IPS-11a (cell line): ENCODE data around the gene CD28.

ENCODE experiments used
- H3K4me3 ChIP-seq: one replicate; pipeline ENCODE4 v1.5.1; 2013; ENCODE audit warnings: low read depth, low read length, control low read depth

Gene CD28

DNA sequence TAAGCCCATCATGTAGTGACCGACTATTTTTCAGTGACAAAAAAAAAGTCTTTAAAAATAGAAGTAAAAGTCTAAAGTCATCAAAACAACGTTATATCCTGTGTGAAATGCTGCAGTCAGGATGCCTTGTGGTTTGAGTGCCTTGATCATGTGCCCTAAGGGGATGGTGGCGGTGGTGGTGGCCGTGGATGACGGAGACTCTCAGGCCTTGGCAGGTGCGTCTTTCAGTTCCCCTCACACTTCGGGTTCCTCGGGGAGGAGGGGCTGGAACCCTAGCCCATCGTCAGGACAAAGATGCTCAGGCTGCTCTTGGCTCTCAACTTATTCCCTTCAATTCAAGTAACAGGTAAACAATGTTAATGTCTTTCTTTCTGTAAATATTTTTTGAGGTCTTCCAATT is at the start of gene CD28:
CD28 (plus strand) TSS at position 237 of the 400 bp plus-strand sequence; CDS start at position 295, 58 bp downstream.
- H3K4me3 ChIP-seq: no peak within 1 kb of the TSS

DNA sequence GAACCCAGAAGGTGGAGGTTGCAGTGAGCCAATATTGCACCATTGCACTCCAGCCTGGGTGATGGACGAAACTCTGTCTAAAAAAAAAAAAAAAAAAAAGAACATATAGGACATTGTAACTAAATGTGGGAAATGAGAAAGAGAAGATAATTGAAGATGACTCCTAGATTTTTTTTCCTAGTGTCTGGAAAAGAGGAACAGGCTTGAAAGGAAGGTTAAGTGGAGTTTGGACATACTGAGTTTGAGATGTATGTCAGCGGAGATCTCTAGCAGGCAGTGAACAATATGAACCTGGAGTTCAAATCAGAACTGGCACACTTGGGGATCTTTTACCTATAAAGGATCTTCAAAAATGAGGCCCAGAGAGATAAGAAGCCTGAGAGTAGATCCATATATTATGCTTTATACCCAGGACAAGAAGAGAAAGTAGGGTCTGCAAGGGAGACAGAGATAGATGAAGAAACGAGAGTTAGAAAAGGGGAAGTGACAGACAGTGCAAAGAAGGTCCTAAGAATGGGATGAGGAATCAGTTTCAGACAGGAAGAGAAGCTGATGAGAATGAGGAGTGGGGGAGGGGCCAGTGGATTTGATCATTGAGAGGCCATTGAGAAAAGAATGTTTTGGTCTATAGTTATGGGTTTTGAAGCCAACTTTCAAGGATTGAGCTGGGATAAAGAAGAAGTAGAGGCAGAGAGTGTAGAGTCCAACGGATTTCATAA is 46.9 kb upstream of the CD28 start:
- H3K4me3 ChIP-seq: no peak overlapping the region

DNA sequence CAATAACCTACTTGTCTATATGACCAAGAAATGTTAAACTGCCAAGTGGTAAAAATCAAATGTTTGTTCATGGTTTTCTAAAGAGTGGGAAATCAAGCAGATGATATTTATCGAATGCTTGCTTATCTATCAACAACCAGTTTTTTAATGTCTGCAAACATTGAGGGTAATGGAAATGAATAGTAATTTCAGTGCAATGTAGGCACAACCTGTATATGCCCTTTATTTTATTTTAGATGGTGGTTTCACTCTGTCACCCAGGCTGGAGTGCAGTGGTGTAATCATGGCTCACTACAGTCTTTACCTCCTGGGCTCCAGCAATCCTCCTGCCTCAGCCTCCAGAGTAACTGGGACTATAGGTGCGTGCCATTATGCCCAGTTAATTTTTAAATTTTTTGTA is 46.0 kb upstream of the CD28 start:
- no peak overlapping the region for H3K4me3 ChIP-seq

DNA sequence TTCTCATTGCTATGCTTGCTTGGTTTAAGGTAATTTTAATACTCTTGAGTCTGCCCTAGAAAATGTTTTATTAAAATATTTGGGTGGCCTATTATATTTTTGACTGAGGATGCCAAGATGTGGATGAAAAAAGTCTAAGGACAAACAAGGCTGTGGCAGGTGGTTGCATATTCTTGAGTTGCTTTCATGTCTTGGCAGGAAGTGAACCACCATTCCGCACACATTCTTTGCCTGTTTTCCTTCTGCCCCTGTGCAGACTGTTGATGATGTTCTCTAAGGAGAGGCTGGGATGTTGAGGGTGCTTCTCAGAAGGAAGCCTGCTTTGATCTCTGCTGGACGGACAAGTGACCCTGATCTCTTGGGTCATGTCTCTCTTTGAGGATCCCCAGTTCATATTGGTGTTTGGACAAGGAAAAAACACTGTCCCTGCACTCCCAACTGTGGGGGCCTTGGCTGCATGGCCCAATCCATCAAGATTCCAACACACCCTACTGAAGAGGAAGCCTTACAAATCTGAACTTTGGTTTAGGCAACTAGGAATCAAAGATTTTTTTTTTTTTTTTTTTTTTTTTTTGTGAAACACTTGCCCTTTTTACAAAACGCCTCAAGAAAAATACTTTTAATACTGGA is 45.0 kb upstream of the CD28 start:
- no peak overlapping the region for H3K4me3 ChIP-seq

DNA sequence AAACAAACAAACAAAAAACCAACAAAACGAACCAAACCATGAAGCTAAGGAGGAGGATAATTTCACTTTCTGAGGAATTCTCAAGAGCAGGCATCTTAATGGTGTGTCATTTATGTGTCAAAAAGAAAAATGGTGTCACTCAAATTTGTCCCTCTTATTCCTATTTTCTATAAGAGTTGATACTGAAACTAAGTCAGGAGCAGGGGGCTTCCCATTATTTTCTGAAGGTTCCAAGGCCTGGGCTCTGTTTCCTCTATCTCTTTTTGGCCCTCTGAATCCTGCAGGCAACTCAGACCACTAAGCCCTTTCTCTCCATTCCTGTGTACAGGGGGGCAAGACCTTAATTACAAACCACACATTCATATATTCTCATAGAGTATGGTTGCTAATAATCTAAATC is 44.0 kb upstream of the CD28 start:
- H3K4me3 ChIP-seq: no peak overlapping the region

DNA sequence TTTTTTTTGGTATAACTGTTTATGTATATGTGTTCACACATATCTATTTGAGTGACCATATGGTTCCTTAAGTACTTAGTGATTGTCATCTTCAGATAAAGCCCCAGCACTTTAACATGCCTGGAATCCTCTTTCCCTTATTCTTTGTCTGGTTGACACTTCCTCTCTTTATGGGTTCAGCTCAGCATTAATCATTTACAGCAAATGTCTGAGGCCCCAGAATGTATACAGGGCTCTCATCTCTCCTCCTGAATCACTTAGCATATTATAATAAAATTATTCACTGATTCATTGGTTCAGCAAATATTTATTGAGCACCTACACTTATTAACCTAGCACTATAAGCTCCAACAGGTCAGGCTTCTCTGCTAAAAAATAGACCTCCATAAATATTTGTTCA is 43.5 kb upstream of the CD28 start:
- no peak overlapping the region for H3K4me3 ChIP-seq

DNA sequence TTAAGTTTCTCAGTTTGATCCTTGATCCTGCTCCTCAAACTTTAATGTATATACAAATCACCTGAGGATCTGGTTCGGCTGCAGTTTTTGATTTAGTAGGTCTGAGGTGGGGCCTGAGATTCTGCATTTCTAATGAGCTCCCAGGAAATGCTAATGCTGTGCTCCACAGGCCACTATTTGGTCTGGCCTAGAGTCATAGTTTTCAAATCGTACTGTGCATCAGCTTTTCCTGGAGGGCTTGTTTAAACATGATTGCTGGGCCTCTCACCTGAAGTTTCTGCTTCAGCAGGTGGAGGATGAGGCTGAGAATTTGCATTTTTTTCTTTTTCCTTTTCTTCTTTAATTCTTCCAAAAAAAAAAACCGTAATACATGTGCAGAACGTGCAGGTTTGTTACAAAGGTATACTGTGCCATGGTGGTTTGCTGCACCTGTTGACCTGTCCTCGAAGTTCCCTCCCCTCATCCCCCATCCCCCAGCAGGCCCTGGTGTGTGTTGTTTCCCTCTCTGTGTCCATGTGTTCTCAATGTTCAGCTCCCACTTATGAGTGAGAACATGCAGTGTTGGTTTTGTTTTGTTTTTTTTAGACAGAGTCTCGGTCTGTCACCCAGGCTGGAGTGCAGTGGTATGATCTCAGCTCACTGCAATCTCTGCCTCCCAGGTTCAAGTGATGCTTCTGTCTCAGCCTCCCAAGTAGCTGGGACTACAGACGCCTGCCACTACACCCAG is 42.2 kb upstream of the CD28 start:
- H3K4me3 ChIP-seq: no peak overlapping the region

DNA sequence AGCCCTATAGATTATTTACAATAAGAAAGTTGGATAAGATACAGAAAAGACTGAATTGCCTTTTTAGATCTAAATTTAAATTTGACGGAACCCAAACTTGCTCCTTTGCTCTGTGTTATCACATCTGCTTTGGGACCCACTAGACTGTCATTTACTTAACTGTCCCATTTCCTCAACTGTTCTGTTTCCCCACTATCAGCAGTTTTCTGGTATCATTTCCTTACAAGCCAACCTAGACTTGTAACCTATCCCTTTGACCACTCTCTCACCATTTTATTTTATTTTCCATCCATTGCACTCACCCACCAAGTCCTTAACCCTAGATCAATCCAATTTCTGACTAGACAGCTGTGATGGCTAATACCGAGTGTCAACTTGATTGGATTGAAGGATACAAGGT is 38.6 kb upstream of the CD28 start:
- no peak overlapping the region for H3K4me3 ChIP-seq

DNA sequence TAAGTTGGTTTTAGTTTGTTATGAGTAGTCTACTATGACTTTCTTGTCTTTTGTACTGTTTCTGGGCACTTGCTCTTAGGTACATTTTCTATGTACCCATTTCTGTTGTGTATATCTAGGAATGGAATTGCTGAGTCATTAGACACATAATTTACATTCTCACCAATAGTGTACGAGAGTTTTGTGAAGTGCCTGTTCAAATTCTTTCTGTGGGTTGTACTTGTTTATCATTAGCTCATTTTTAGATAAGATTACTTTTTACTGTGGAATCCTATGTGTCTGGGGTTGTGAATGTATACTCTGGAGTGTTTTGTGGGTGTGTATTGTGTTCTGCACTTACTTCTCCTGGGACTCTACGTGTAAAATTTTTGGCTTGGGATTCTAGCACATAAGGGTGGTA is 36.6 kb upstream of the CD28 start:
- H3K4me3 ChIP-seq: no peak overlapping the region

DNA sequence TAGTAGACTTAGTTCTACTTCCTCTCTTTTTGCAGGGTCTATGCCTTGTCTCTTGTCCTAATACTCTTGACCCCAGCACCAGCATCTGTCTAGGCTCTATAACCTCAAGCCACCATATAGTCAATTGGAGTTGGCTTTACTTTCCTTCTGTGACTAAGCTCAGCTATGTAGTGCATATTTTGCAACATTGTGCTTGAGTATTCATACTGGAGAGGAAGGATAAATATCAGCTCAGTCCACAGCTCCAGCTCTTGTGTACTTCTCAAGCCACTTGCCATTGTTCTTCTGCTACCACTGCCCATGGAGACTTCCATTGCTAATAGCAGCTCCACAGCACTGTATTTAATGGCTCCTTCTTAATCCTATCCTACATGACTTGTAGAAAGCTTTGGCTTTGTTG is 35.5 kb upstream of the CD28 start:
- H3K4me3 ChIP-seq: no peak overlapping the region

DNA sequence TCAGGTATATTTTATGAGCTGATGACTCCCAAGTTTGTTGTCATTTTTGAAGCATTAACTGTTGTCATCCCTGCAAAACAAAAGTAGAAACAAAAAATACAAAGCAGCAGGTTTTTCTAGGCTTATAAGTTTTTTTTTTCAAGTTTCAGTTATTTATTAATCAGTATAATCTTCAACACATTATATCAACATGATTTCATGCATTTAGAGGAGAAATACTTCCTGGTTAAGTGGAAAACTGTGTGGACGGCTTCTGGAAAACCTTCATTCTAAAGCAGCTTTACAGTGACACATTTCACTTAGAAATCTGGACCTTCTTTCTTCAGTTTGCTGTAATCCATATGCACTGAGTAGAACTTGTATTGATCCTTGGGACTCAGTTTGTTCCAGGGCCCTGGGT is 34.6 kb upstream of the CD28 start:
- H3K4me3 ChIP-seq: no peak overlapping the region

DNA sequence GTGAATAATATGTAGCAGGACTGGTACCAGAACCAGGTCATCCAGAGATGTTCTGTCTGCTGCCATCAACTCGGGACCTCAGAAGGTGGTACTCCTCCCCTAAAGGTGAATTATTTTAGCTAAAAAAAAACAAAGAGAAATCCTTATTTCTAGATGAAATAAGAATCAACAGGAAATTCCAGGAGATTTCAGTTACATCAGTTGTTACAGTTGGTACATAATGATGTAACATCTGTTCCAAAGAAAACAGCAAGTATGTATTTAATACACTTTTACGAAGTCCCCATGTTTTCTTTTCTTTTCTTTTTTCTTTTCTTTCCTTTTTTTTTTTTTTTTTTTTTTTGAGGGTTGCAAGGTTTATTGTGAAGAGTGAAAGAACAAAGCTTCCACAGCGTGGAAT is 33.6 kb upstream of the CD28 start:
- H3K4me3 ChIP-seq: no peak overlapping the region

DNA sequence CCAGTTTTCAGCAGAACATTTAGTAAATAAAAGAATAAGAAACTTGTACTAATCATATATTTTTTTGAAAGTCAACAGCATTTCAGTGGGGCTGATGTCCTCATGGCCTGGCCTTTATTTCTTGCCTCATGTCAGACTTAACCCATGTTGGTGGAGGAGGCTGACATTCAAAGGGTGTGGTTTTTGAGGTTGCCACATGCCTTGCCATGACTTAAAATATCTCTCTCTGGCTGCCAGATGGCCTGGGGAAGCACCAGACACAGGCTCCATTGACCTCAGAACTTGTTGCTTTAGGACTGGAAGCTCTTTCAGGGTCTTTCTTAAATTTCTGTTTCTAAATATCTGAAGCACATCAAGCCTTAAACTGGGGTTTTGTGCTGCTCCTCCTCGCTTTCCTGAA is 32.5 kb upstream of the CD28 start:
- H3K4me3 ChIP-seq: no peak overlapping the region

DNA sequence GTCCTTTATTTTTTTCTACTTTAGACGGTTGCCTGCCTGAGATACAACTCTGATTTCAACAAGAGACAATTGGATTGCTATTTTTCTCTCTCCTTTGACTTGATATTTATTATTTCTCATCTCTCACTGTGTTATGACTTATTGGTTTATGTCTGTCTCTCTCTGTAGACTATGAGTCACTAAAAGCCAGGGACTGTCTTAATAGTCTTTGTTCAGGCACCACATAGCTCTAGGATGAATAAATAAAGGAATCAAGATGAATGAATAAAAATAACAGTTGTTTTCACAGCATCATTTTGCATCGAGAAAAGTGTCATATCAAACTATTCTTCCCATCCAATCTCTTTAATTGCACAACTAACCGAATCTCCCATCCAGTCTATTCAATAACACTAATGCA is 31.4 kb upstream of the CD28 start:
- H3K4me3 ChIP-seq: no peak overlapping the region

DNA sequence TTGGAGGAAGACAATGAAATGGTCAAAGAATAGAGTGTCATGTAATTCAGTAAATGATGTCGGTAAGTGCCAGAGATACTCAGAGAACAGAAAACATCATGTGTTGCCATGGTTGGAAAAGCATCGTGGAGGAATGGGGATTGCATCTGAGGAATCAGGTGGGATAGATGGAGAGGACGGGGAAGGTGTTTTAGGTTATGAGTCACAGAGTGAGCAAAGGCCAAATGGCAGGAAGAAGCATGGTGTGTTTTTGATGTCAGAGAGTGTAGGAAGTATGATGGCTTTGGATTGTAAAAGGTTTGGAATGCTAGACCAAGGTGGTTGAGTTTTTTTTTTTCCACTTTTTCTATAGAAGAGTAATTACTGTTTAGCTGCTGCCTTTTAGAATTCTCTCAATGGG is 27.5 kb upstream of the CD28 start:
- no peak overlapping the region for H3K4me3 ChIP-seq

DNA sequence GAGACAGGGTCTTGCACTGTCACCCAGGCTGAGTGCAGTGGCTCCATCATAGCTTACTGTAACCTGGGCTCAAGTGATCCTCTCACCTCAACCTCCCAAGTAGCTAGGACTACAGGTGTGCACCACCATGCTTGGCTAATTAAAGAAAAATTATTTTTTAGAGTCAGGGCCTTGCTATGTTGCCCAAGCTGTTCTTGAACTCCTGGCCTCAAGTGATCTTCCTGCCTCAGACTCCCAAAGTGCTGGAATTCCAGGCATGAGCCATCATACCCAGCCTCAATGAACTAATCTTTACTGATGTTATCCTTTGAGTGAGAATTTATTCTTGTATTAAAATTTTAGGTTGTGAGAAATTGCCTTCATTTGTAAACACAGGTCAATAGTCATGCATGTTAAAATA is 27.0 kb upstream of the CD28 start:
- H3K4me3 ChIP-seq: no peak overlapping the region

DNA sequence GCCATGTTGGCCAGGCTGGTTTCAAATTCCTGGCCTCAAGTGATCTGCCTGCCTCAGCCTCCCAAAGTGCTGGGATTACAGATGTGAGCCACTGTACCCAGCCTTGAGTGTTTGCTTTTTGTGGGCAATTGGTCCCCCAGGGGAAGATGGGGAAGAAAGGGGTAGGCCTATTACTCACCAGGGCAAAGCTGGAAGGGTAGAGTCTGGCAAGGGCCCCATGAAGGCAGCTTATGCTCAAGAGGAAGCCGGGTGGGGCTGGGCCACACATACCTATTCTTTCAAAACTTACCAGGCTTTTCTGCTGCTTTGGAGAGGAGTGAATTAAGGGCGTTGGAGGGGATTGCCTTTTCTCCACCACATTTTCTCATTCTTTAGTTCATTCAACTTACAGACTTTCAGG is 24.5 kb upstream of the CD28 start:
- no peak overlapping the region for H3K4me3 ChIP-seq

DNA sequence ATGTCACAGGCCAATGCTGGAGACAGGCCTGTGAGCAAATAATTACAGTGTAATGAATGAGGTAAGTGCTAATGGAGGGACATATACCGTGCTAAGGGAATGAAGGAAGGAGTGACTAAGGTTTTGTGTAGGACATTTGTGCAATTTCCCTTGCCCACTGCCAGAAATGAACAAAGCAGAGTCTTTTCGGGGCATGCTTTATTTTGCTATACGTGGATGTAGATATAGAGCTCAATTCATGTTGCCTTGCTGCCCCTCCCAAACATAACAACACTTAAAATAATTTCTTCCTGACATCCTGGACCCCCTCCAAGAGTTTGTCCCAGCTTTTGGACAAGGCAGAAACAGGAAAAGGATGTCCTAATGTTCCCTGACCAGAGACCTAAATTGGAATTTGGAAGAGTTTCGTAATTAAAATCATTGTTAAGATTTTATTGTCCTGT is 23.7 kb upstream of the CD28 start:
- H3K4me3 ChIP-seq: no peak overlapping the region

DNA sequence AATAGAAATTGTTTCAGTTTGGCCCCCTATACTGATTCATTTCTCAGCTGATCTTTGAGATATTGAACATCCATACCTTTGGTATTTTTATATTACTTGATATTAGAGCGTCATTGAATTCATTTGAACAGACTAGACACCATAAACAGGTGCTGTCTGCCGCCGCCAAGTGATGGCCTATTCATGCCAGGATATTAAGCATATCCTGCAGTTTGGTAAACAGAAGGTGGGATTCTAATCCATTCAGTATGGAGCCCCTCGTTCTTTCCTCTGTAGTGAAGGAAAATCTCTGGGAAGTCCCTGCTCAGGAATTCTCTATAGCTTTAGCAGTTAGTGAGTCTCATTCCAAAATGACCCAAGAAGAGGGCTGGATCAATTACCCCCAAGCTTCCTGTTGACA is 23.0 kb upstream of the CD28 start:
- no peak overlapping the region for H3K4me3 ChIP-seq

DNA sequence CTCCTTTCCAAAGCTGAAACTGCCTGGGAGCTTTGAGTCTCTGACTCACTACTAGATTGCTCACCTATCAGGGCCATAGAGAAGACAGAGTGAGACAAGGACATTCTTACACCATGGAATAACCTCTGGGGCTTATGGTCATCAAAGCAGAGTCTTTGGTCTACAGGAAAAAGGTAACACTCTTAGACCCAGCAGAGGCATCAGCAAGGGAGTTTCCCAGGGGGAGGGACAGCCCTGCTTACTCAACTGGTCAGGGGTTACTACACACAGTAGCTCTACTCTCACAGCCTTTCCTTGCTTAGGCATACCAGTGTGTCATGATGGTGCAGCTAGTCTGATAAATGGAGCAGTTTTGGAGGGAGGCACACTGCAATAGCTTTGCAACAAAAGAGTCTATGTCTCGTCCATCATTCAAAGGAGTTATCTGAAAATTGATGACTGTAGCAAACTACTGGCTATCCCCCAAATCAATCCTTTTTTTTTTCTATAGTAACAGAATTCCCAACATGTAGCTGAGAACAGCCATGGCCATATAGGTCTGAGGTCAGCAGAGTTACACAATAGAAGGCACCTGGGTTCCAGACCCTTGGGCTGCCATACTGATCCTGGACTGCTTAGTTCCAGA is 22.4 kb upstream of the CD28 start:
- H3K4me3 ChIP-seq: no peak overlapping the region

DNA sequence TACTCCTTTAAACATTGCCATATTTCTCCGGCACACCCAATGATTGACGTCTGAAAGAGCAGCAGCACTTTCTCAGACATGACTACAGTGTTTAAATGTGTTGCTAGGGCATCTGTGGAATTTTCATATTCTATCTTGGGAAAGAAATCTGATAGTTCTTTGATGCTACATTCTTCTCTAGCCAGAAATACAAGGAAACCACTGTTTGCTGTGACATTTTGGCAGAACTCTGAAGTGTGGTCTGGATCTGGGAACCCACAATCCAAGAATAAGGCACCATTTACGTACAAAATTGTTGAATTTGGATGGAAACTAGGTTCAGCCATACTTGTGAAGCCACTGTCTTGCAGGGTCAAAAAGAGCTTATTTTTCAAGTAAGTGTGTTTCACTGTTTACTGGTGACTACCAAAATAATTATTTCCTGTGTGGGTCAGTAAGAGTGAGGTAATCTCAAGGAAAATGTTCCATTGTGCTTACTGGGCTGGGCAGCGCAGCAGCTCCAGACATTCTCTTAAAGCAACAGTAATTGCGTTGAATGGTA is 21.3 kb upstream of the CD28 start:
- H3K4me3 ChIP-seq: no peak overlapping the region
